Activated effector memory CD4-positive, alpha-beta T cell treated with Interleukin-2 at 50 U/mL for 16 hours (primary cell): ENCODE data around the gene OR2A5.
"Not testable (repeated sequence)": the region's sequence is repeated elsewhere in the genome, so short reads cannot be mapped to it uniquely, and the experiment has no call there.

Source experiments
- DNase-seq: peaks from one replicate; pipeline ENCODE4 v3.0.0-alpha.2; 2020

Gene OR2A5

GRCh38 chr7:144036302-144036885 lies 12.4 kb upstream of the OR2A5 start:
- DNase-seq = no peak

GRCh38 chr7:144037414-144038035 lies 11.2 kb upstream of the OR2A5 start:
- DNase-seq = no peak

GRCh38 chr7:144038887-144039286 lies 9.9 kb upstream of the OR2A5 start:
- no peak for DNase-seq

GRCh38 chr7:144049491-144049890 lies 743 bp downstream of the OR2A5 start:
- DNase-seq = no peak

- no peak for DNase-seq
Measured at GRCh38 chr7:144050093-144050492, 1.3 kb downstream of the OR2A5 start.

DNA sequence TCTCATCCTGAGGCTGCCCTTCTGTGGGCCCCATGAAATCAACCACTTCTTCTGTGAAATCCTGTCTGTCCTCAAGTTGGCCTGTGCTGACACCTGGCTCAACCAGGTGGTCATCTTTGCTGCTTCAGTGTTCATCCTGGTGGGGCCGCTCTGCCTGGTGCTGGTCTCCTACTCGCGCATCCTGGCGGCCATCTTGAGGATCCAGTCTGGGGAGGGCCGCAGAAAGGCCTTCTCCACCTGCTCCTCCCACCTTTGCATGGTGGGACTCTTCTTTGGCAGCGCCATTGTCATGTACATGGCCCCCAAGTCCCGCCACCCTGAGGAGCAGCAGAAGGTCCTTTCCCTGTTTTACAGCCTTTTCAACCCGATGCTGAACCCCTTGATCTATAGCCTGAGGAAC lies 2.1 kb downstream of the OR2A5 start:
- DNase-seq = not testable (repeated sequence)

GRCh38 chr7:144057954-144058353 lies 9.2 kb downstream of the OR2A5 start:
- no peak for DNase-seq

DNA sequence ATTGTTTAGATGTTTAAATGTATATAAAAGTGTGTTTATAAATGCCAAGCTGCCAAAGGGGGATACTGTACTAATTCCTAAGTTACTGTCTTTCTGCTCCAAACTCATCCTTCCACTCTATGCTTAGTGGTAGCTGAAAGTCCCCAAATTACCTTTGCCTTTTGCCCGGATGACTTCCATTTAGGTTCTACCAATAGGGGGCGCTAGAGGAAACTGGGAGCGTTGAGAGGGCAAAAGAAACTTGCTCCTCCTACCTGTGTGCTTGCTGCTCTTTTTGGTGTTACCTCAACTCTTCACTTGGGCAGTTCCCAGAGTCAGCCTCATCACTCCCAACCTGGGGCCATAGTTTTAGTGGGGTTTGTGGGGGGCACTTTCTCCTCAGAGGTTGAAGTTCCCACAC lies 15.0 kb downstream of the OR2A5 start:
- no peak for DNase-seq

DNA sequence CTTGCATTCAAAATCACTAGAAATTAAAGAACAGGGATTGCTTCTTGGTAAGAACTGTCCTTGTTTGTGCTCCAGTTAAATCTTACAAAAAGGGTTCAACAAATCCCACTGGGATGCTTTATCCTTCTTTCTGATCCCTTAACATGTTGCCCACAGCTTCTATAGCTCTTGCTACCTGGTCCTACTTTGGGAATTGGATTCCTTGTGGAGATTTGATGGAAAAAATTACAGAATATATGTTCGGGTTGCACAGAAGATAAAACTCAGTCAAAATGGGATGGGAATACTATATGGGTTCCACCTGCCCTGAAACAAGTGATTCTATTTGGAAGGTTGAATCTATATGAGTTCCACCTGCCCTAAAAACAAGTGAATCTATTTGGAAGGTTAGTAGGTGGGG lies 20.8 kb downstream of the OR2A5 start, which contains the start of gene OR2A25:
OR2A25 (plus strand) TSS at position 301 of the 400 bp plus-strand sequence. CDS start 4,409 bp downstream, outside the sequence.
- DNase-seq = no peak

DNA sequence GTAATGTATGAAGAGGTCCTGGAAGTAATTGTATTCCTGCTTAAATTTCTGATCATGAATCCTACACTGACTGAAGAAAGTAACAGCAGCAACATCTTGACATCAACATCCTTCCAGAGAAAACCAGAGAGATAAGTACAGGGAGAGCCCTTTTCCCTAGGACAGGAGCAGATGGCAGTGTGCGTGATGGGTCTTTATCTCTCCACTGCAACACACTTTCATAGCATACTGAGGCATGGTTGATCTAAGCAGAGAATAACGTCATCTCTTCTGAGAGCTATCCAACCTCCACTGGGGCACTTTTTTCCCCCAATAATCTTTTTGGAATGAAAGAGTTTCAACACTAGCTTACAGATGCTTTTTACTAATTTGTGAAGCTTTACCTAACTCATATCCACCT lies 21.2 kb downstream of the OR2A5 start:
- DNase-seq = no peak

GRCh38 chr7:144074374-144074773 lies 25.6 kb downstream of the OR2A5 start:
- DNase-seq = no peak

- DNase-seq = no peak
Measured at GRCh38 chr7:144085978-144086377, 37.2 kb downstream of the OR2A5 start, which contains the start of gene OR2A12. TSS of gene OR2A12 (plus strand) at chr7:144086278. CDS start at chr7:144095108, 8,830 bp downstream.

DNA sequence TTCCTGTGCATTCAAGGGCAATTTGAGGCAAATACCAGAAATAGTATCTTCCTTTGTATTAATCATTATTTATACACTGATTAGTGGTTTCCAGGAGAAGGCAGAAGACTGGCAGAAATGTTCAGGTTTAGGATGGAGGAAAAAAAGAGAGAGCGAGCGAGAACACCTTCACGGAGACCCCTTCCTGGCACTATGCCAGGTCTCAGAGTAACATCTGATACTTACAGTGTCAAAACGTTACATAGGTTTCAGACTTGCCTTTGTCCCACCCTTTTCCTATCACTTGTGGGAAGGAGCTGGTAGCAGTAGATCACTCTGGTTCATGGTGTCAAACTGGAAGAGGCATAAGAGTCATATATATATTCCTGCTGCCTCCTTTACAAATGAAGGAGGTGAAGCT lies 38.0 kb downstream of the OR2A5 start:
- DNase-seq = no peak

- DNase-seq = no peak
Measured at GRCh38 chr7:144087230-144087629, 38.5 kb downstream of the OR2A5 start.

DNA sequence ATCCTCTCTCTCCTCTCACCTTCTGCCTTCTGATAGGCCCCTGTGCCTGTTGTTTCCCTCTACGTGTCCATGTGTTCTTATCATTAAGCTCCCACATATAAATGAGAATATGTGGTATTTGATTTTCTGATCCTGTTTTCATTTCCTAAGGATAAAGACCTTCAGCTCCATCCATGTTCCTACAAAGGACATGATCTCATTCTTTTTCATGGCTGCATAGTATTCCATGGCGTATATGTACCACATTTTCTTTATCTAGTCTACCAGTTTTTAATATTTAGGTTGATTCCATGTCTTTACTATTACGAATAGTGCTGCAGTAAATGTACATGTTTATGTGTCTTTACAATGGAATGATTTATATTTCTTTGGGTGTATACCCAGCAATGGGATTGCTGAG lies 41.9 kb downstream of the OR2A5 start:
- no peak for DNase-seq

- DNase-seq = no peak
Measured at GRCh38 chr7:144098776-144099175, 50.0 kb downstream of the OR2A5 start.

DNA sequence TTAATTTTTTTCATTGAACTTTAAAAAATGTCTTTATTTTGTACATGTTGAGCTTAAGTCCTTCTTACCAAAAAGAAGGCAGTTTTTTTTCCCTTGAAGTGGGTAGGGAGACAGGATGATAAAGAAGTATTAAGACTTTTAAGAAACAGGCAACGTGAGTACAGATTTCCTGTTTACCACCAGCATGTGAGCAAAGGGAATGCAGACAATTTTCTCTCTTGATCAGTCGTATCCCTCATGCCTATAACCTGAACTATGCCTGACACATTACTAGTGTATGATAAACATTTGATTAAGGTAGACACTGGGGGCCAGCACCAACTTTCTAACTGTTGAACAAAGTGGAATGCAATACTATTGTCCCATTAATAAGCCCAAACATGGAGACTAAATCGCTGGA lies 51.9 kb downstream of the OR2A5 start:
- DNase-seq = no peak

DNA sequence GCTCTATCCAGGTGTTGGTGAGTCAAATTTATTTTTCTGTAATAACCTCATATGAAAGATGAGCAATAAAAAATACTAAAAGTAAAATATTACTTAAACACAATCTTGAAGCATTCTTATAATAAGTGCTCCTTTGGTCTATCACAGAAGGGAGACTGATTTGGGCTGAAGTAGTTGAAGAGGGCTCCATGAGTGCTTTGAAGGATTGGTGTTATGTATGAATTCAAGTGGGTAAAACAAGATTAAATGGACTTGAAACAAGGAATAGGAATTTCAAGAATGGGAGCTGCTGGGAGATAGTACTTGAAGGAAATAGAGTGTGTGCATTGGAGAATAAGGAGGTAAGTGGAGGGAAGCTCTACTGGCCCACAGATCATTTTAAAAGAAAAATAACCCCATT lies 53.3 kb downstream of the OR2A5 start:
- no peak for DNase-seq

- no peak for DNase-seq
Measured at GRCh38 chr7:144105211-144105610, 56.5 kb downstream of the OR2A5 start.
